SJCRH30 (cell line): Measurements from ENCODE around the gene HTR3D. TPM values are rescaled to one million over a fixed set of nuclear protein-coding genes. Genes with fewer than 3 reads are reported as not detected.
"Not testable (repeated sequence)": the region's sequence is repeated elsewhere in the genome, so short reads cannot be mapped to it uniquely, and the experiment has no call there.

Experiments
- DNase-seq, 2 experiments: peaks; one replicate each; pipeline ENCODE4 v3.0.0-alpha.2; 2015 to 2020
- H3K27ac ChIP-seq: fragments of 250-450 bp; sonication (Bioruptor Pico); 2 replicates; pipeline ENCODE4 v1.5.1; 2020; ENCODE audit warnings: mild to moderate bottlenecking, moderate library complexity
- H3K27me3 ChIP-seq: fragments of 250-450 bp; sonication (Bioruptor Pico); 2 replicates; pipeline ENCODE4 v1.5.1; 2020; ENCODE audit warnings: mild to moderate bottlenecking, moderate library complexity
- H3K36me3 ChIP-seq: fragments of 250-450 bp; sonication (Bioruptor Pico); 2 replicates; pipeline ENCODE4 v1.5.1; 2020; ENCODE audit warnings: mild to moderate bottlenecking, moderate library complexity
- H3K4me1 ChIP-seq: fragments of 250-450 bp; sonication (Bioruptor Pico); 2 replicates; pipeline ENCODE4 v1.5.1; 2020; ENCODE audit warnings: mild to moderate bottlenecking, moderate library complexity
- H3K4me3 ChIP-seq: fragments of 250-450 bp; sonication (Bioruptor Pico); 2 replicates; pipeline ENCODE4 v1.5.1; 2020; ENCODE audit warnings: mild to moderate bottlenecking, moderate library complexity
- H3K9me3 ChIP-seq: fragments of 250-450 bp; sonication (Bioruptor Pico); replicated peaks from 2 replicates; pipeline ENCODE4 v1.5.1; 2020; ENCODE audit warnings: mild to moderate bottlenecking, moderate library complexity
- total RNA-seq: library from RNA; depleted of rRNA; stranded (reverse); fragments of >200 nt; shearing (Covaris generic); gene quantifications from 2 replicates; pipeline ENCODE4 v1.2.3, GENCODE V29; 2014; rRNA removed

Gene HTR3D
- total RNA-seq, 1 experiment from 2014 or later = not detected

DNA sequence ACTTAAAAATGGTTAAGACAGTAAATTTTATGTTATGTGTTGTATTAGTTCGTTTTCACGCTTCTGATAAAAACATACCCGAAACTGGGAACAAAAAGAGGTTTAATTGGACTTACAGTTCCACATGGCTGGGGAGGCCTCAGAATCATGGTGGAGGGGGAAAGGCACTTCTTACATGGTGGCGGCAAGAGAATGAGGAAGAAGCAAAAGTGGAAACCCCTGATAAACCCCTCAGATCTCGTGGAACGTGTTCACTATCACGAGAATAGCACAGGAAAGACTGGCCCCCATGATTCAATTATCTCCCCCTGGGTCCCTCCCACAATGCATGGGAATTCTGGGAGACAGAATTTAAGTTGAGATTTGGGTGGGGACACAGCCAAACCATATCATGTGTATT is 39.6 kb downstream of the HTR3D start:
- H3K27me3 ChIP-seq, H3K4me3 ChIP-seq, H3K4me1 ChIP-seq, H3K36me3 ChIP-seq, H3K9me3 ChIP-seq, DNase-seq, H3K27ac ChIP-seq: not testable (repeated sequence)

DNA sequence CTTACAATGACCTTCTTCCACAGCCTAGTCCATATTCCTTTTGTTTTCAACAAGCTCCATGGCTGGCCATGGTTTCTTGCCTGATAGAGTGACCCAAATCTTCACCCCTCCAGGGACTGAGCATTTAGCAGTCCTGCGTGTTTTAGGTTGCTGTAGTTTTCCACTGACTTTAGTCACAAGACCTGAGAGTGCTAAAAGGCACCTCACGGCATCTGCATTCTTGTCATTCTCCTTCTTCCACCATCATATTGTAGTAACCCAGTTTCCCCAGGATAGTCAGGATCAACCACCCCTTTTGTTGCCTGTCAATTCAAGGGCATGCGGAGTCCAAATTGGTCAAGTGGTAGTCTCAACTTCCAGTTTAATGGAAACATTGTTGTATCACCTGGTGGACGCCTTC is 42.1 kb downstream of the HTR3D start:
- Histone ChIP-seq H3K27me3 (no peaks in the 10 kb centered on the region), H3K9me3 (no peaks in the 10 kb centered on the region), H3K4me3 (no peak overlapping the region), H3K36me3 (no peaks in the 10 kb centered on the region), H3K4me1 (no peaks in the 10 kb centered on the region), H3K27ac (no peak overlapping the region)
- no peak for DNase-seq

DNA sequence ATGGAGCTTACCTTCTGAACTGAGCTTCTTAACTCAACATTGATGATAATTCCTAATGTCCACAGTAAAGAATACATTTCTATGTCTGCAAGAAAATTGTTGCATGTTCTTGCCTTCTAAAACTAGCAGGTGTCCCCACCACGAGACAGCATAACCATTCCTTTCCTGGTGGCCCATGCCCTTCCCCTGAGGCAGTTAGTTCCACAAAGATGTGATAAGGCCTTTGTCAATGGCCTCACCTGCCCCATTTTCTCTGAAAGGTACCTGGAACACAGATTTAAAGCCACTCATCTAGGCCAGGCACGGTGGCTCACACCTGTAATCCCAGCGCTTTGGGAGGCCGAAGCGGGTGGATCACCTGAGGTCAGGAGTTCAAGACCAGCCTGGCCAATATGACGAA is 44.4 kb downstream of the HTR3D start:
- Histone ChIP-seq H3K4me1 (no peaks in the 10 kb centered on the region), H3K36me3 (no peaks in the 10 kb centered on the region), H3K4me3 (no peak overlapping the region), H3K27me3 (no peaks in the 10 kb centered on the region), H3K9me3 (no peaks in the 10 kb centered on the region), H3K27ac (no peak overlapping the region)
- no peak for DNase-seq

DNA sequence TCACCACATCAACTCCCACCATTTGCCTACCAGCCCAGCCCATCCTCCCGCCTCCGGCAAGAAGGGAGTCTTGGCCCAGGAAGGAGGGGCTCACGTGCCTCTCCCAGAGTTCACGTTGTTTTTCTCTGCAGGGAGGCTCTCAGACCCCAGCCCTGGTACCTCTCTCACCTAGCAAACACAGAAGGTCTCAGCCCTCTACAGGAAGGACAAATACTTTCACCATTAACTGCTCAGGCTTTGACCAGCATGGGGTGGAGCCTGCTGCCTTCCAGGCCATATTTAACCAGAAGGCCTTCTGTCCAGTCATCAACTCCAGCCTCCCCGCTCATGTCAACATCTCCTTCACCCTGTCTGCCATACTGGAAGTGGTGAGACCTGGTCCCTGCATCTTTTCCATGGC is 46.3 kb downstream of the HTR3D start:
- no peaks in the 10 kb centered on the region for H3K36me3 ChIP-seq
- no peak overlapping the region for H3K4me3 ChIP-seq
- no peak for DNase-seq

DNA sequence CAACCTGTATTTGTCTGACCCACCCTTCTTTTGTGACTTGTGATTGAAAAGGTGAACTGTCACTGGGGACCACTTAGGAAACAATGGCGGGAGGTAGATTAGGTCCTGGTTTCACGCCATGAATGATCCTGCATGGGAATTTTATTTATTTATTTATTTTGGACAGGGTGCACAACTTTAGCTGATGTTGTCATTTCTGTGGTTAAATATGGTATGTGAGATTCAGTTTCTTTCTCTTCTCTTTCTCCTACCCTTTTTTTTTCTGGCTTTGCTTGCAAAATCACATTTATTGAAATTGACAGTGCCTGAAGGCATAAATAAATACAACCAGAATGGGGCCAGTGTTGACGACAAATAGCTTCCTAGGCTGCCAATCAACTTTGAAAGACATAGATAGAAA is 47.3 kb downstream of the HTR3D start:
- H3K27ac ChIP-seq = no peak overlapping the region
- DNase-seq = no peak
- H3K4me3 ChIP-seq = no peak overlapping the region
- H3K27me3 ChIP-seq = no peaks in the 10 kb centered on the region
- H3K4me1 ChIP-seq = no peaks in the 10 kb centered on the region
- H3K9me3 ChIP-seq = no peaks in the 10 kb centered on the region
- no peaks in the 10 kb centered on the region for H3K36me3 ChIP-seq

More for the DNA sequence above, 46.3 kb downstream of the HTR3D start:
- no peak overlapping the region for H3K27ac ChIP-seq
- H3K4me1 ChIP-seq = no peaks in the 10 kb centered on the region
- no peaks in the 10 kb centered on the region for H3K27me3 ChIP-seq
- no peaks in the 10 kb centered on the region for H3K9me3 ChIP-seq

DNA sequence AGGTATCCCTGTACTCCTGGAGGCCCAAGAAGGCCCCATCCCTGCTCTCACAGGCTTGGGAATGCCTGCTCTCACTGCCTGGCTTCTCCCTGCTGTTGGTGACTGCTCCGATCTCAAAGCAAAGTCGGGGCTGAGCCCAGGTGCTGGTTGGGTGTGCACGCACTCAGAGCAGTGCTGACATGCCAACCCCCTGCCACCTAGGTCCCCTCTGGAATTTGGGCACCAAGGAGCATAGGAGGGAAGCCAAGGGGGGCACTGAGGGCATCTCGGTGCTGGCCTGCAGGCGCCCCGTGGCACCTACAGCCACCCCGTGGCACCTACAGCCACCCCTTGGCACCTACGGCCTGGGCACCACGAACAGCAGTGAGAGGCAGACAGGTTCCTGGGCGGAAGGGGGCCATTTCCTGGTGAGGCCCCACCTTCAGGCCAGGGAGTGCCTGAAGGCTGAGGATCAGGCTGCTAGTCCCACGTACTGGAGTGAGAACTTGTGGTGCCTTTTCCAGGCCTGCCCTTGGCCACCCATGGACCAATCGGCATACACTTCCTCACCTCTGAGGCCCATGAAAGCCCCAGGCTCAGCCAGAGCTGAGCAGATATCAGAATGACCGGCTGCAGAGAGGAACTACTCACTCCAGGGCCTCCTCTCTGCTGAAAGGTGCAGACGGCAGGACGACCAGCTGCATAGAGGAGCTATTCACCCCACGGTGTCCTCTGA is 49.7 kb downstream of the HTR3D start:
- no peaks in the 10 kb centered on the region for H3K4me1 ChIP-seq
- DNase-seq = no peak
- H3K27ac ChIP-seq = no peak overlapping the region
- peaks cover 4% of the 10 kb centered on the region; the same call in 1 of the 2 replicates for H3K9me3 ChIP-seq
- no peaks in the 10 kb centered on the region for H3K36me3 ChIP-seq
- no peak overlapping the region for H3K4me3 ChIP-seq
- H3K27me3 ChIP-seq = no peaks in the 10 kb centered on the region

DNA sequence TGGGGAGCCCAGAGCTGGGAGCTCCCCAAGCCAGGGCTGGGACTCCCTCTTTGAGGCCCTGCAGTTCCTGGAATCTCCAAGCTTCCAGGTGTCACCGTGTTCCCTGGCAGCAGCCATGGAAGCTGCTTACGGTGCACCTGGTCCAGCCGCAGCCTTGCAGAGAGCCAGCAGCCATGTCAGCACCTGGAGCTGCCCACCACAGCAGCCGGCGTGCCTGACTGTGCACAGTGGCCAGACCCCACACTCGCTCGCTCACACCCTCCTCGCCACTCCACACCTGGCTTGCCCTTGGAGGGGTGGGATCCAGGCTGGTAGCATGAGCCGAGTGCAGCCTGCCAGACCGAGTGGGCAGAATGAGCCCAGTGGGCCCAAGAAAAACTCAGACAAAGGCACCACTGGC is 50.5 kb downstream of the HTR3D start:
- DNase-seq = no peak
- Histone ChIP-seq H3K27ac (no peak overlapping the region), H3K36me3 (no peaks in the 10 kb centered on the region), H3K27me3 (no peaks in the 10 kb centered on the region), H3K9me3 (peaks cover 4% of the 10 kb centered on the region; the same call in 1 of the 2 replicates), H3K4me1 (no peaks in the 10 kb centered on the region), H3K4me3 (no peak overlapping the region)

DNA sequence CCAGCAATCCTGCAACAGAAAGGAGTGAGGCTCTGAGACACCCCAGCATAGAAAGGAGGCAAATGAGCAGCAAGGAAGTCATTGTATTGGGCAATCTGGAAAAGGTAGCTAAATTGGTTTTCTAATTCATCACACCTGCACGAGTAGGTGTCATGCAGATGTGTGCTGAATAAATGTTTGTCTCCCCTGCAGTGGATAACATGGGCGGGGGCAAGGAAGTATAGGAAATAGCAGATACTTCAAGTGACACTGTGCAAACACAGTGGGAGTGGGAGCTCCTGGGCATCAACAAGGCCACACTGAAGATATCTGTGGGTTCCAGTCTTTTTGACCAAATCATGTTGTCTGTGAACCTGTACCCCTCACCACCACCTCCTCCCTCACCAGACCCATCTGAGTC is 50.9 kb downstream of the HTR3D start:
- Histone ChIP-seq H3K9me3 (peaks cover 4% of the 10 kb centered on the region; the same call in 1 of the 2 replicates), H3K27ac (no peak overlapping the region)
- no peak for DNase-seq

DNA sequence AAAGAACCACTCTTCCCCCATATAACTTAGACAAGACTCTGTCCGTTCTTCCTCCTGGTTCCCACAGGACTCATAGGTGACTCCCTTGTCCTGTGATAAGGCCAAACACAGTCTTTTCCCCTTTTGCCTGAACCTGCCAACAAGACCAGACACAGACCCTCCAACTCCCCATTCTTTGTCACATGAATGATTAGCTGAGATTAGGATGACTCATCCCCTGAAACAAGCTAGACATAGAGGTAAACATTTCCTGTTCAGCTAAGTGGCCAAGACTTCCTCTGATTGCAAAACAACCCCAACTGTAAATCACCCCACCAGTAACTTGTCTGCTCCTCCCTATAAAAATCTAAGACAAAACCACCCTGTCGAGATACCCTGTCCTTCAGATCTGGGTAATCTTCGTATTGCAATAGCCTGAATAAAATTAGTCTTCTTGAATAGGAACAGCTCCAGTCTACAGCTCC is 53.9 kb downstream of the HTR3D start:
- no peak overlapping the region for H3K27ac ChIP-seq
- no peaks in the 10 kb centered on the region for H3K27me3 ChIP-seq
- no peak for DNase-seq
- no peaks in the 10 kb centered on the region for H3K4me1 ChIP-seq
- H3K4me3 ChIP-seq = no peak overlapping the region
- no peaks in the 10 kb centered on the region for H3K36me3 ChIP-seq
- H3K9me3 ChIP-seq = peaks cover 4% of the 10 kb centered on the region; the same call in 1 of the 2 replicates

More for the DNA sequence above, 50.9 kb downstream of the HTR3D start:
- no peaks in the 10 kb centered on the region for H3K36me3 ChIP-seq
- H3K4me1 ChIP-seq = no peaks in the 10 kb centered on the region
- H3K27me3 ChIP-seq = no peaks in the 10 kb centered on the region
- H3K4me3 ChIP-seq = no peak overlapping the region

Other genes starting within 250 kb of the HTR3D start
- gene MAP6D1, start 206.2 kb upstream of the HTR3D start, total RNA-seq = 6.5 and 7.0 TPM in 2 replicates
- 51.4 and 55.5 TPM in 2 replicates for gene PARL, start 146.9 kb upstream of the HTR3D start, total RNA-seq
- 11.2 and 15.0 TPM in 2 replicates for gene ABCC5, start 13.9 kb upstream of the HTR3D start, total RNA-seq
- gene HTR3C, start 21.3 kb downstream of the HTR3D start, total RNA-seq = not detected in 2 replicates
- 6.5 and 8.0 TPM in 2 replicates for gene HTR3E, start 65.3 kb downstream of the HTR3D start, total RNA-seq
- gene EIF2B5, start 103.6 kb downstream of the HTR3D start, total RNA-seq = 42.6 and 43.0 TPM in 2 replicates
- 38.5 and 43.7 TPM in 2 replicates for gene DVL3, start 123.6 kb downstream of the HTR3D start, total RNA-seq
- 194 and 196 TPM in 2 replicates for gene AP2M1, start 143.1 kb downstream of the HTR3D start, total RNA-seq
- gene ABCF3, start 154.5 kb downstream of the HTR3D start, total RNA-seq = 29.4 and 32.6 TPM in 2 replicates
- 0.51 and 1.0 TPM in 2 replicates for gene VWA5B2, start 197.8 kb downstream of the HTR3D start, total RNA-seq
- gene ALG3, start 217.2 kb downstream of the HTR3D start, total RNA-seq = 37.0 and 38.2 TPM in 2 replicates
- 5.4 and 5.5 TPM in 2 replicates for gene EEF1AKMT4, start 217.9 kb downstream of the HTR3D start, total RNA-seq
- gene CAMK2N2, start 229.8 kb downstream of the HTR3D start, total RNA-seq = 4.0 and 6.0 TPM in 2 replicates
- 0.08 TPM in 1 of 2 replicates, not detected in the other for gene ECE2, start 244.3 kb downstream of the HTR3D start, total RNA-seq